ENCODE data around the gene ANKFY1.
"Not testable (repeated sequence)": the region's sequence is repeated elsewhere in the genome, so short reads cannot be mapped to it uniquely, and the experiment has no call there.

ANKFY1 gene

DNA sequence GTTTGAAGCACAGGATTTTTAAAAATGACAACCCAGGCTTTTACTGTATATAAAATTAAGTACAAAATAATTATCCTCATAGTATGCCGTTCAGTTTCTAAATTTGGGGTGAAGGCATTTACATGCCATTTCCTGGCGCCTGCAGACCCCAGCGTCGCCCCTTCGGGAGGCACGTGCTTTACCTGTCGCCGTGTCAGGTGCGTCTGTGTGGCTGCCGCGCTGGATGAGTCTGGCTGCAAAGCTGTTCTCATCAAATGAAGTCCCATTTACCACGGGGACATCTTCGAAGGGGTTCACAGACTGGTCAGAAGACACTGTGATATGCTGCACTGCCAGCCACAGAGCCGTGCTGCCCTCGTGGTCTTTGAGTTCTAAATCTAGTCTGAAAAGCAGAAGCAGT is 69.0 kb downstream of the ANKFY1 start:
- Histone ChIP-seq H3K4me1 (no peaks in the 10 kb centered on the region), H3K27me3 (no peaks in the 10 kb centered on the region), H3K4me3 (ENCODE audit: low read depth, low read length) (no peak overlapping the region), H3K9me3 (no peaks in the 10 kb centered on the region), H3K36me3 (peaks cover 5% of the 10 kb centered on the region; the same call in 1 of the 2 replicates)
- DNase-seq = no peak
- TF ChIP-seq CTCF (IDR thresholded peaks at IDR 0.05; ENCODE audit: low read depth, low read length) = no peak

DNA sequence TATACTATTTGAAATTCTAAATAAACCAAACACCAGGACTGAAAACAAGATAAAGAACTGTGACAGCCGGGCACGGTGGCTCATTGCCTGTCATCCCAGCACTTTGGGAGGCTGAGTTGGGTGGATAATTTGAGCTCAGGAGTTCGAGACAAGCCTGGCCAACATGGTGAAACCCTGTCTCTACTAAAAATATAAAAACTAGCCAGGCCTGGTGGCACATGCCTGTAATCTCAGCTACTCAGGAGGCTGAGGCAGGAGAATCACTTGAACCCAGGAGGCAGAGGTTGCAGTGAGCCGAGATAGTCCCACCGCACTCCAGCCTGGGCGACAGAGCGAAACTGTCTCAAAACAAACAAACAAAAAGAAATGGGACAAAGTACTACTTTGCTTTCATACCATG is 73.0 kb downstream of the ANKFY1 start:
- not testable (repeated sequence) for H3K9me3 ChIP-seq; H3K36me3 ChIP-seq; H3K4me3 ChIP-seq (ENCODE audit: low read depth, low read length); H3K27me3 ChIP-seq; H3K4me1 ChIP-seq; DNase-seq

- H3K27me3 ChIP-seq = no peaks in the 10 kb centered on the region
Observed at GRCh38 chr17:4189280-4189679, 74.5 kb downstream of the ANKFY1 start.

GRCh38 chr17:4188076-4188475 is 75.7 kb downstream of the ANKFY1 start:
- no peak for TF ChIP-seq CTCF (IDR thresholded peaks at IDR 0.05; ENCODE audit: low read depth, low read length)
- no peak for DNase-seq
- Histone ChIP-seq H3K9me3 (no peaks in the 10 kb centered on the region), H3K4me1 (no peaks in the 10 kb centered on the region), H3K4me3 (ENCODE audit: low read depth, low read length) (no peak overlapping the region), H3K27me3 (no peaks in the 10 kb centered on the region), H3K36me3 (peaks cover 9% of the 10 kb centered on the region)

More at GRCh38 chr17:4189280-4189679, 74.5 kb downstream of the ANKFY1 start:
- H3K9me3 ChIP-seq = no peaks in the 10 kb centered on the region
- H3K4me3 ChIP-seq (ENCODE audit: low read depth, low read length) = no peak overlapping the region
- no peak for DNase-seq
- TF ChIP-seq CTCF (IDR thresholded peaks at IDR 0.05; ENCODE audit: low read depth, low read length) = no peak
- peaks cover 4% of the 10 kb centered on the region for H3K36me3 ChIP-seq
- no peaks in the 10 kb centered on the region for H3K4me1 ChIP-seq

DNA sequence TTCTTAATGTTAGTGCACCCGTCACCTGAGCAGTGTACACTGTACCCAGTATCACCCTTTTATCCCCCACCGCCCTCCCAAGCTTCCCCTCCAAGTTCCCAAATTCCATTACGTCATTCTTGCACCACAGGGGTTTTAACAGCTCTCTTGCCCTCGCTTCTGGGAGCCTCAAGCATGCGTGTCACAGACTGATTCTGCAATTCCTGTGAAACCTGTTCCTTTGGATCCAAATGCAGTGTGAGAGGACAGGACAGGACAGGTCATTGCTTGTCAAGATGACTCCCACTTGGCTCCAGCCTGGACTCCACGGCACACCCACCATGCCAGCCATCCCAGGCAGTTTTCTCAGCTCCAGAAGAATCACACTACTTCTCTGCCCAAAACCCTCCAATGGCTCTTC is 76.7 kb downstream of the ANKFY1 start:
- H3K4me1 ChIP-seq = no peaks in the 10 kb centered on the region
- DNase-seq = no peak
- TF ChIP-seq CTCF (IDR thresholded peaks at IDR 0.05; ENCODE audit: low read depth, low read length) = no peak
- H3K4me3 ChIP-seq (ENCODE audit: low read depth, low read length) = no peak overlapping the region
- no peaks in the 10 kb centered on the region for H3K9me3 ChIP-seq
- H3K27me3 ChIP-seq = no peaks in the 10 kb centered on the region
- H3K36me3 ChIP-seq = peaks cover 9% of the 10 kb centered on the region

- Histone ChIP-seq H3K4me3 (ENCODE audit: low read depth, low read length) (no peak overlapping the region), H3K27me3 (no peaks in the 10 kb centered on the region), H3K9me3 (no peaks in the 10 kb centered on the region), H3K4me1 (no peaks in the 10 kb centered on the region), H3K36me3 (peaks cover 9% of the 10 kb centered on the region)
- no peak for TF ChIP-seq CTCF (IDR thresholded peaks at IDR 0.05; ENCODE audit: low read depth, low read length)
- no peak for DNase-seq
Observed at GRCh38 chr17:4186357-4186881, 77.4 kb downstream of the ANKFY1 start.

- Histone ChIP-seq H3K4me3 (ENCODE audit: low read depth, low read length) (no peak overlapping the region), H3K27me3 (no peaks in the 10 kb centered on the region), H3K9me3 (no peaks in the 10 kb centered on the region), H3K4me1 (no peaks in the 10 kb centered on the region), H3K36me3 (peaks cover 9% of the 10 kb centered on the region)
- no peak for TF ChIP-seq CTCF (IDR thresholded peaks at IDR 0.05; ENCODE audit: low read depth, low read length)
- no peak for DNase-seq
Observed at GRCh38 chr17:4185656-4186055, 78.1 kb downstream of the ANKFY1 start.

Data from BE2C (cell line).